ENCODE measurements around the gene NCCRP1.
A peak's percentile ranks its signal among the peaks of the same experiment; 100 is the strongest.
"Not testable (repeated sequence)": the region's sequence is repeated elsewhere in the genome, so short reads cannot be mapped to it uniquely, and the experiment has no call there.

NCCRP1 gene

DNA sequence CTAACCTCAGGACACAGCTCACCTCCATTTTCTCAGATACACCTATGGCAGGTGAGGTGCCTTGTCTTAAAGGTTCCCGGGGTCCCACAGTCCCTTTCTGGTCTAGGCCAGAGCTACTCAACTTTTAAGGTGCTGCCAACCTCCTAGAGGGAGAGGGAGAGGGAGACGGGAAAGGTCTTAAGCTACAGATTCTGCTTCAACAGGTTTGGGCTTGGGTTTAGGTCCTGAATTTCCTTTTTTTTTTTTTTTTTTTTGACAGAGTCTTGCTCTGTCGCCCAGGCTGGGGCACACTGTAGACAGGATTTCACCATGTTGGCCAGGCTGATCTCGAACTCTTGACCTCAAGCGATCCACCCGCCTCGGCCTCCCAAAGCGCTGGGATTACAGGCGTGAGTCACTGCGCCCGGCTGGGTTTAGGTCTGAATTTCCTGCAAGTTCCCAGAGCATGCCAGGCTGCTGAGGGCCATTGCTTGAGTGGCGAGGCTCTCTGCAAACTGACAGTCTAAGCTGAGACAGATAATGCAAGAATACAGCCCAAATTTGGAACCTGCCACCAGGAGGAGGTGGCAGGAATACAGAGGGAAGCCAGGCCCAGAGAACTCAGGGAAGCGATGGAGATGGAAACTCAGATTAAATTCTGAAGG, 15.1 kb downstream of the NCCRP1 start:
- DNase-seq: no peak

DNA sequence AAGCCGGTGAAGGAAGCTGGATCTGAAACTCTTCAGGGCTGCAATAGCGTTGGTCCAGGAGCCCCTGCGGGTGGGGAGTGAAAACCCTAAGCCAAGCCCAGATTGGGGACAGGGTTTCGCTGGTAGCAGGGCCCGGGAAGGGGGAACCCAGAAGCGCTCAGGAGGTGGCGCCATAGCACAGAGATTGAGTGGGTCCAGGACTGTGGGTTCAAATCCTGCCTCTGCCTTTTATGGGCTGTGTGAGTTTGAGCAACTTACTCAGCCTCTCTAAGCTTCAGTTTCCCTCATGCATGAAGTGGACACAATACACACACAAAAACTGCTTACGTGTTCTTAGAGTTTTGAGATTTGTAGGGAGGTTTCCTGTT, 15.6 kb downstream of the NCCRP1 start:
- DNase-seq: peak; percentile 46 to 53

DNA sequence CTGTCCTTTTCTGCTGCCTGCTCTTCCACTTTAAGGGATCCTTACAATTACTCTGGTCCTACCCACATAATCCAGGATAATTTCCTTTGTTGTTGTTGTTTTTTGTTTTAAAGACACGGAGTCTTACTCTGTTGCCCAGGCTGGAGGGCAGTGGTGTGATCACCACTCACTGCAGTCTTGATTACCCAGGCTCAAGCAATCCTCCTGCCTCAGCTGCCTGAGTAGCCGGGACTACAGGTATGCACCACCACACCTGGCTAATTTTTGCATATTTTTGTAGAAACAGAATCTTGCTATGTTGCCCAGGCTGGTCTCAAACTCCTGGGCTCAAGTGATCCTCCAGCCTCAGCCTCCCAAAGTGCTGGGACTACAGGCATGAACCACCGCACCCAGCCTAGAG, 18.6 kb downstream of the NCCRP1 start:
- not testable (repeated sequence) for DNase-seq

DNA sequence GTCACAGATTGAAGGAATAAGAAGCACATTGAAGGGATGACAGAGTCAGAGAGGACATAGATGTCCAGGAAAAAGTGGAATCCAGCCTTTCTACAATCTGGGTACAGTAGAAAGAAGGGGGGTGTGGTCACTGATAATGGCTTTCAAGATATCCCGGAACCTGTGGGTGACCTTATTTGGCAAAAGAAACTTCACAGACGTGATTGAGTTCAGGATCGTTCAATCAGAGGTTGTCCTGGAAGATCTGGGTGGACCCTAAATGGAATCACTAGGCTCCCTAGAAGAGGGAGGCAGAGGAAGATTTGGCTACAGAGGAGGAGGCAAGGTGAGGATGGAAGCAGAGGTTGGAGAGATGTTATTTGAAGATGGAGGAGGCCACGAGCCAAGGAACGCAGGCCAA, 20.3 kb downstream of the NCCRP1 start:
- DNase-seq: no peak

DNA sequence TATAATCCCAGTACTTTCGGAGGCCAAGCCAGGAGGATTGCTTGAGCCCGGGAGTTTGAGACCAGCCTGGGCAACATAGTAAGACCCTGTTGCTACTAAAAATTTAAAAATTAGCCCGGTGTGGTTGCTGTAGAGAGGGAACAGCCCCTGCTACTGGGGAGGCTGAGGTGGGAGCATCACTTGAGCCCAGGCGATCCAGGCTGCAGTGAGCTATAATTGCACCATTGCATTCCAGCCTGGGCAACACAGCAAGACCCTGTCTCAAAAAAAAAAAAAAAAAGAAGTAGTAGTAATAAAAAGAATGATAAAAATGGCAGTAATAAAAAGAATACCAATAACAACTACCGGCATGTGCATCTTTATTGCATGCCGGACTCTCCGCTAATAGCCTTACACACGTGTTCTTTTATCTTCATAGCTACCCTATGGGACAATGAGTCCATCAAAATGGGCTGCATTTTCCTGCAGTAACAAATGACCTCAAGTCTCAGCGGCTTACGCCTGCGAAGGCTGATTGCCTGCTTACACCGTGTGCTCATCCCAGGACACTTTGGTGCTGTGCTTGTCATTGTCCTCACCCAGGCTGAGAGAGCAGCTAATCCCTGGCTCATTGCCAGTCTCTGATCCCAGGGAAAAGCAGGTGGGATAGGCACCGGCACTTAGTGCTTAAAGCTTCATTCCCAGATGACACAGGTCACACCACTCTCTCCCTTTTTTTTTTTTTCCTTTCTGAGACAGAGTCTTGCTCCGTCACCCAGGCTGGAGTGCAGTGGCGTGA, 21.7 kb downstream of the NCCRP1 start:
- DNase-seq: no peak

DNA sequence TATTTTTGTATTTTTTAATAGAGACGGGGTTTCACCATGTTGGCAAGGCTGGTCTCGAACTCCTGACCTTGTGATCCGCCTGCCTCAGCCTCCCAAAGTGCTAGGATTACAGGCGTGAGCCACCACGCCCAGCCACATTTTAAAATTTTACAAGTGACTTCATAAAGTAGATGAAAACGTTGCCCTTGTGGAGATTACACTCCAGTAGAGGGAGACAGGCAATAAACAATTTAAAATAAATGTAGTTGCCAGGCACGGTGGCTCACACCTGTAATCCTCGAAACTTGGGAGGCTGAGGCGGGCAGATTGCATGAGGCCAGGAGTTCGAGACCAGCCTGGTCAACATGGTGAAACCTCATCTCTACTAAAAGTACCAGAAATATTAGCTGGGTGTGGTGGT, 22.3 kb downstream of the NCCRP1 start:
- not testable (repeated sequence) for DNase-seq

DNA sequence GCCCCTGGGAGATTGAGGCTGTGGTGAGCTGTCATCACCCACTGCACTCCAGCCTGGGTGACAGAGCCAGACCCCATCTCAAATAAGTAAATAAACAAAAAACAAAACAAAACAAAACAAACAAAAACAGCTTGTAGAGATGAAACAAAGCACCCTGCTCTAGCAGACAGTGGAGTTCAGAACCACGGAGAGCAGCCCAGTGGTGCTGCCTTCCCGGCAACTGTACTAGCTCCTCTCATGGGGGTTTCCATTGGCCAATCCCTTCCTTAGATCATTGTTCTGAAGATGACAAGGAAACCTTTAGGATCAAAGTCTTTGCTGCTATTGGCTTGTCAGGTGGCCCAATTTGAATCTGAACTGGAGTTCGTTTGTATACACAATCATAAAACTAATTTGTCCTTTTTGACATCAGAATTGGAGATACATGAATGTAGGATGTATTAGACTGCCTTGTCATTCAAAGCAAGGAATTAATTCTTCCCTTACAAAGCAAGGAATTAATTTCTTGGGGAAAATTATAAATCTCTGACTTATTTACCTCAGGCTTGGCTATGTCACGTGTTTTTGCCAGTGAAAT, 27.0 kb downstream of the NCCRP1 start:
- DNase-seq: no peak

DNA sequence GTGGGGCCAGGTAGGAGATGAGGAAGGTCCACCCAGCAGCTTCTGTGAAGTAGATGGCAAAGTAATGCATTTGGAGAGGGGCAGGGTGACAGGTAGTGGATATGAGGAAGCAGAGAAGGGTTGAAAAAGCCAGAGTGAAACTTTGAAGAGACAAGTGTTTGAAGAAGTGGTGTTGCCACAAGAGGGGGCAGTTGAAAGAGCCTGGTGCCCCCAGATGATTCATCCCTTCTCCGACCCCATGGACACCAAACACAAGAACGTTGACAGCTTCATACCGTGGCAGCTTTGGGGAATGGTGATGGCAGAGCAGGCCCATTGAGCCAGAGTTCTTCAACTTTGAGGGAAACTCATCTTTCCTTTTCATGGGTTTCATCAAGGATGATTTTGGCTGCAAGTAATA, 28.1 kb downstream of the NCCRP1 start:
- DNase-seq: no peak

DNA sequence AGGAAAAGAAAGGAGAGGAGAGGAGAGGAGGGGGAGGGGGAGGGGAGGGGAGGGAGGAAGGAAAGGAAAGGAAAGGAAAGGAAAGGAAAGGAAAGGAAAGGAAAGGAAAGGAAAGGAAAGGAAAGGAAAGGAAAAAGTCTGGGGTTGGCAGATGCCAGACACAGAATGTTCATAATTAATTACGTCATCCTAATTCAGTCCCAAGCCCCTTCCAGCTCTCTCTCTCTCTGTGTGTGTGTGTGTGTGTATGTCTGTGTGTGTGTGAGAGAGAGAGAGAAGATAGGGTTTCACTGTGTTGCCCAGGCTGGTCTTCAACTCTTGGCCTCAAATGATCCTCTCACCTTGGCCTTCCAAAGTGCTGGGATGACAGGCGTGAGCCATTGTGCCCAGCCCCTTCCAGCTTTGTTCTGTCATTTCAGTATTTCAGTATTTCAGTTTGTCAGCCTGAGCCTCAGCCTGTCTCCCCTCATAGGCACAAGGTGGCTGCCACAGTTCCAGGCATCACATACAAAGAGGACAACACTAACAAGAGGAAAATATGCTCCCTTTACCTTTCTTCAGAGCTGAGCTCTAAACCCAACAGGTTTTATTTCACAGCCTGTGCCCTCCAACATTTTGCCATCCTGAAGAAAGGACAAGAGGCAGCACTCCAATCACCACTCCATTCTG, 33.5 kb downstream of the NCCRP1 start:
- DNase-seq: no peak

DNA sequence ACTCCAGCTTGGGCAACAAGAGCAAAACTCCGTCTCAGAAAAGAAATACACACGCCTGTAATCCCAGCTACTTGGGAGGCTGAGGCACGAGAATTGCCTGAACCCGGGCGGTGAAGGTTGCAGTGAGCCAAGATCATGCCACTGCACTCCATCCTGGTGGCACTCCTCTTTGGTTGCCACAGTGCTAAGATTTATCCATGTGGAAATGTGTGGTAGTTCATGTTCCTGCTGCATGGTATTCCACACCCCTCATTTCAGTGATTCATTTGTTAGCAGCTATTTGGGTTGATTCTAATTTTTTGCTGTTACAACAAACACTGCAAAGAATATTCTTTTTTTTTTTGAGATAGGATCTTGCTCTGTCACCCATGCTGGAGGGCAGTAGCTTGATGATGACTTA, 35.9 kb downstream of the NCCRP1 start:
- no peak for DNase-seq

DNA sequence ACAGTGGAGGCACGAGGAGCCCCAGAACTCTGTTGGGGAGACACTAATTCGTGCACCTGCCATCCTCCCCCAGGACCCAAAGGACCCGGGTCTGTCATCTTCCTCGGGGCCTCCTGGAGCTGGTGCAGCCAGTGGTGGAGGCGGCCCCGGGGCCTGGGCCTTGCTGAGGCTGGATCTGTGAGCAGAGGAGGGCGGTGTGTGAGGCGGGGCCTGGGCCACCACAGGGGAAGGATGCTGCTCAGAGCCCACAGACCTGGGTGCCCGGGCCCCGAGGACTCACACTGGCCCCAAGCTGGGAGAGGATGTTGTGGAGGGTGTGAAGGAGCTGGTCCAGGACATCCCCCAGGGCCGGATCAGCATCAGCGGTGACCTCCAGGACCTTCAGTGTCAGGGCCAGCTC, 39.8 kb downstream of the NCCRP1 start:
- no peak for DNase-seq

DNA sequence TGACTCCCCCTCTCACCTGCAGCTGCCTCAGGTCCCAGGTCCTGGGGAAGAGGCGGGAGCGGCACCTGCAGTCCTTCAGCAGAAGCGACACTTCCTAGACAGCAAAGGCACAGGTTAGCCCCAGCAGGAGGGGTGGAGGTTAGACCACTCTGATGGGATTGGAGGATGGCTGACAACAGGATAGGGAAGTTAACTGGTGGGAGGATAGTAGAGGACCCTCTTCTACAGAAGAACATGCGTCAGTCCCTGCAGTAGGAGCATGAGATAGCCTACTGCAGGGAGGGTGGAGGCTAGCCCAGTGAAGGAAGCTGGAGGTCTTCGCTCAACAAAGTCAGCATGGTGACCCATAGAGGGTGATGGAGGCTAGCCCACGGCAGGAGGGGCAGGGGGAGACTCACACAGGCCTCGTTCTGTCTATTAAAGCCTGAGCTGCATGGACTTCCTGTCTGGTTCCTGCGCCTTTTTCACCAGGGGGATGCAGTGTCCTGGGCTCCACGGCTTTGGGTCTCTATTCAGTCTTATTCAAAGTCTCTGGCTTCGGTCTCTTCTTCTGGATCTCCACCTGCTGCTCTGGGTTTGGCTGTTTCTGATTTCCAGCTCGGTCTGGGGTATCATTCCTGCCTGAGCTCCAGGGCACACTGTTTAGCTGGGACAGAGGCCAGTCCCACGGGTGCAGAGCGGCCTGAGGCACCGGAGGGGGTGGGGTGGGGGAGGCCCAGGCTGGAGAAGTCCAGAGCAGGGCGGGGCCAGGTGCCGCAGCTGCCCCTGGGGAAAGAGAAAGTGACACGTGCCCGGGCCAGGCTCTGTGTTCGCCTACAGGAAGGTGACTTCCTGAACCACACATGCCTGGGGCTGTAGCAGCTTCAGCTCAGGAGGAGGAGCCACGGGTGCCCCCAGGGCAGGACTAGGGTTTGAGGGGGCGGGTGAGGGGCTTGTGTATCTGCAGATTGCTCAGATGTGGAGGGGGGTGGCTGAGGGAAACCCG, 40.7 kb downstream of the NCCRP1 start:
- DNase-seq: peak; percentile 25 to 28

DNA sequence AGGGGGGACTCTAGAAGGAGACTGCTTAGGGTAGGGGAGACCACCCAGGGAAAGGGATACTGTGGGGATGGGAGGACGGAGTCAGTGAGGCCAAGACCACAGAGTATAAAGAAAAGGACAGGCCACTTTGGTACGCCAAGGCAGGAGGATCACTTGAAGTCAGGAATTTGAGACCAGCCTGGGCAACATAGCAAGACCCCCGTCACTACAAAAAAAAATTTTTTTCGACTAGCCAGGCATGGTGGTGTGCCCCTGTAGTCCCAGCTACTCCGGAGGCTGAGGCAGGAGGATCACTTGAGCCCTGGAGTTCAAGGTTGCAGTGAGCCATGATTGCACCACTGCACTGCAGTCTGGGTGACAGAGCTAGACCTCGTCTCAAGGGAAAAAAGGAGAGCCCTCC, 41.4 kb downstream of the NCCRP1 start:
- DNase-seq: no peak

DNA sequence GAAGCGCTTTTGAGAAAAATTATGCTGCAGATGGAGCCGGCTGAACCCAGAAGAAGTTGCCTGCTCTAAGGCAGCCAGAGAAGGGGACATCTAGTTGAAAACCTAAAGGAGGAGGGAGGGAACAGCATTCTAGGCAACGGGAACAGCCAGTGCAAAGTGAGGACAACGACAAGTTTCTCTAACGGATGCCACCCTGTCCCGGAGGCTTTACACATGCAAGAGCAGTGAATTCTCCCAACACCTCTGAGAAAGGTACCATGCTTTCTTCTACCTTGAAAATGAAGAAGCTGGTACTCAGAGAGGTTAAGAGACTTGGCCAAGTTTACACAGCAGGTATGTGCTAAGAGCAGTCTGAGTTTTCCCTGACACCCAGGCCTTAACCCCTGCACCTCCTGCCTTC, 42.2 kb downstream of the NCCRP1 start:
- no peak for DNase-seq

DNA sequence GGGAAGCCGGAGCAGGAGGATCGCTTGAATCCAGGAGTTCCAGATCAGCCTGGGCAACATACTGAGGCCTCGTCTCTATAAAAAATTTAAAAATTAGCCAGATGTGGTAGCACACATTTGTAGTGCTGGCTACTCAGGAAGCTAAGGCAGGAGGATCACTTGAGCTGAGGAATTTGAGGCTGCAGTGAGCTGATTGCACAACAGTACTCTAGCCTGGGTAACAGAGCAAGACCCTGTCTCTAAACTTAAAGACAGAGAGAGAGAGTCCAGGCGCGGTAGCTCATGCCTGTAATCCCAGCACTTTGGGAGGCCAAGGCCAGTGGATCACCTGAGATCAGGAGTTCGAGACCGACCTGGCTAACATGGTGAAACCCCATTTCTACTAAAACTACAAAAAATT, 43.7 kb downstream of the NCCRP1 start:
- DNase-seq: no peak

DNA sequence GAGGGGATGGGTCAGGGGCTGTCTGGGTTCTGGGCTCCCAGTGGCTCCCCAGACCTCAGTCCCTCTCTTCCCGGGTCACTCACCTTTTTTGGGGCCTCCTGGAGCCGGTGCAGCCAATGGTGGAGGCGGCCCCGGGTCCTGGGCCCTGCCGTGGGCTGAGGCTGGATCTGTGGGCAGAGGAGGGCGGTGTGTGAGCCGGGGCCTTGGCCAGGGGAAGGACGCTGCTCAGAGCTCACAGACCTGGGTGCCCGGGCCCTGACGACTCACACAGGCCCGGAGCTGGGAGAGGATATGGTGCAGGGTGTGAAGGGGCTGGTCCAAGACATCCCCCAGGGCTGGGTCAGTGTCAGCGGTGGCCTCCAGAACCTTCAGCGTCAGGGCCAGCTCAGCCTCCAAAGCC, 47.0 kb downstream of the NCCRP1 start:
- DNase-seq: not testable (repeated sequence)

DNA sequence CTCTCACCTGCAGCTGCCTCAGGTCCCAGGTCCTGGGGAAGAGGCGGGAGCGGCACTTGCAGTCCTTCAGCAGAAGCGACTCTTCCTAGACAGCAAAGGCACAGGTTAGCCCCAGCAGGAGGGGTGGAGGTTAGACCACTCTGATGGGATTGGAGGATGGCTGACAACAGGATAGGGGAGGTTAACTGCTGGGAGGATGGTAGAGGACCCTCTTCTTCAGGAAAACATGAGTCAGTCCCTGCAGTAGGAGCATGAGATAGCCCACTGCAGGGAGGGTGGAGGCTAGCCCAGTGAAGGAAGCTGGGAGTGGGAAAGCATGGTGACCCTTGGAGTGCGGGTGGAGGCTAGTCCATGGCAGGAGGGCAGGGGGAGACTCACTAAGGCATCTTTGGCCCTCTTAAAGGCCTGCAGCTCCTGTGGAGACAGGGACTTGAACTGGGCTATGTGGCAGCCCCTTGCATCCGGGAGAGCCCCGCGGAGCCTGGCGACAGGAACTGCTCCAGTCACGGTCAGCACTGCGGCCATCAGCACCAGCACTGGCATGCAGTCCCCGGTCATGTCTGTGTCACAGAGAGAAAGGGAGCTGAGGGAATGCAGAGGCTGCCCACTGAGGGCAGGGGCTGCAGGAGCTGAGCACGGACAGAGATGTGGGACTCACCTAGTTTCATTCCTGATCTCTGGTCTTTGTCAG, 47.8 kb downstream of the NCCRP1 start, which contains the start of gene IFNL3:
IFNL3 (minus strand) TSS at position 597 of the 691 bp plus-strand sequence; CDS start at position 558, 39 bp downstream.
- DNase-seq: not testable (repeated sequence)

DNA sequence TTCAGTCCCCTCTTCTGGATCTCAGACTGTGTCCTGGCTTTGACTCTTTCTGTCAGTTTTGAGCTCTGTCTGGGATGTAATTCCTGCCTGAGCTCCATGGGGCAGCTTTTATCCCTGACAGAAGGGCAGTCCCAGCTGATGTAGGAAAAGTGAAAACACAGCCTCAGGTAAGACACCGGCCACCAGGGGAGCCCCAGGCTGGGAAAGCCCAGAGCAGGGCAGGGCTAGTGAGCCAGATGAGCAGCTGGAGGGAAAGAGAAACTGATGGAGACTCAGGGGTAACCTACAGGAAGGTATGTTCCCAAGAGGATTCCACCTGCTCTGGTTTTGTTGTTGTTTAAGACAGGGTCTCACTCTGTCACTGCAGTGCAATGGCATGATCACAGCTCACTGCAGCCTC, 48.4 kb downstream of the NCCRP1 start:
- not testable (repeated sequence) for DNase-seq

DNA sequence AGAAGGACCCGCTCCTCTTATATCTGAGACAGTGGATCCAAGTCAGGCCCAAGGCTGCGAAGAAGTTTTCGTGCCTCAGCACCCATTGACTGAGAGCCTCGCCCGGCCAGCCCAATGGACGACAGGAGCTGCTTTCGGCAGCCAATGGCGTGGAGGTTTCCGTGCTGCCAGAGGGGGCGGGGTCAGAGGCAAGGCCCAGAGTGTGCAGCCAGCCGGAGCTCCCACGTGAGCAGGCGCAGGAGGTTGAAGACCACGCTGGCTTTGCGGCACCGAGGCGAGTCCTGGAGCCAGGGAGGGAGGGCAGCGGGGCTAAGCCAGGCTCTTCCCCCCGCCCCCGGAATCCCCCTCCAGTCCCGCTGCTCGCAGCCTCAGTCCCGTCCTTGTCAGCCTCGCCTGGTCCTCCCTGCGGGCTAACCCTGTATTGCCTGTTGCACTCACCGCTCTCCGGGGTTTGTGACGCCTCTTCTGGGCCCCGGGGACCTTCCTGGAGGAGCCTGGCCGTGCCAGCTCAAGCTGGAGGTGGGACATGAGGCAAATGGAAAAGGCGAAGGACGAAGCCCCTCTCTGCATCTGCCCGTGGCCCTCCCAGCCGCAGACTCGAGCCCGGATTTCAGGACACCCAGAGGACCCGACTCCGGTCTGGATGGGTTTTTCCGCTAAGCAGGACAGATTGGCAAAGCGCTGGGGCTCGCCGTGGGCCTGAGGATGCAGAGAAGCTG, 50.3 kb downstream of the NCCRP1 start:
- peak in 1 of 2 experiments; percentile 12 for DNase-seq

DNA sequence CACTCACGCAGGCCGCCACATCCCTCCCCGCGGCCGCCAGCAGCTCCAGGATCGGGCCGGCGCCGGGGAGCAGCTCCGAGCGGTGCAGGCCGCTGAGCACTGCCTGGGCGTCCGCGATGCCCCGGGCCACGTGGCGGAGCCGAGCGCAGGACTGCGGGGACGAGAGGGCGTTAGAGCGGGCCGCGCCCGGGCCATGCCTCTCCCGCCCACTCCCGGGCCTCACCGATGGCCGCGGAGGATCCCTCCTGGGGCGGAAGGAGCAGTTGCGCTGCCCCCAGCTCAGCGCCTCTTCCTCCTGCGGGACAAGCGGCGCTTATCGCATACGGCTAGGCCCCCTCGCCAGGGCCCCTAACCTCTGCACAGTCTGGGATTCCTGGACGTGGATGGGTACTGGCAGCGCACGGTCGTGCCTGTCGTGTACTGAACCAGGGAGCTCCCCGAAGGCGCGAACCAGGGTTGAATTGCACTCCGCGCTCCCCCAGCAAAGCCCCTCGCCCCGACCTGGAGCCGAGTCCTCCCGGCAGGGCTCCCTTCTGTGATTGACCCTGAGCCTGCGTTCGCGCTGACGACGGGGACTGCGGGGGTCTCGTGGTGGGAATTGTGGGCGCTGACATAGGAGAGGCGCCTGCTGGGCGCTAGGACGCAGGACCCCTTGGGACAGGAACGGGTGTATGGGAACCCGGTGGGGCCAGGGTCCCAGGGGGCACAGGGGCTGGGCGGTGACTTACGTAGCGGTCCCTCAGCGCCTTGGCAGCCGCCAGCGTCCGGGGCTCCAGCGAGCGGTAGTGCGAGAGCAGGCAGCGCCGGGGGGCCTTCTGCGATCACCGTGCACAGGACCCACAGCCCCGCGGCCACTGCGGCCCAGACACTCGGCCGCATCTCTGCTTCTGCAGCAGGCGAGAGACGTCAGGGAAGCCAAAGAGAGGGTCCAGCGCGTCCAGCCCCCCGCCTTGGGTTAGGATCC, 51.2 kb downstream of the NCCRP1 start:
- no peak for DNase-seq

Measured in activated CD4-positive, alpha-beta T cell treated with anti-CD3 and anti-CD28 coated beads, Interleukin-2, amount 50 U/mL, for 4 hours (primary cell).